HG03354 (cell line): ENCODE data around the gene TGM1.
"Not testable (repeated sequence)": the region's sequence is repeated elsewhere in the genome, so short reads cannot be mapped to it uniquely, and the experiment has no call there.

Experiments
- ATAC-seq: cut with Tn5 transposase; IDR thresholded peaks from one replicate; pipeline ENCODE4 v1.9.1; 2021; ENCODE audit warnings: mild to moderate bottlenecking; ENCODE audit not compliant: unreplicated experiment, poor library complexity, severe bottlenecking

Gene TGM1

GRCh38 chr14:24236689-24237462 lies 26.1 kb downstream of the TGM1 start:
- ATAC-seq = no peak

GRCh38 chr14:24235804-24236688 lies 26.9 kb downstream of the TGM1 start:
- ATAC-seq = no peak

GRCh38 chr14:24234095-24235005 lies 28.6 kb downstream of the TGM1 start:
- ATAC-seq = no peak

GRCh38 chr14:24233538-24233866 lies 29.5 kb downstream of the TGM1 start:
- ATAC-seq = no peak

- peak; percentile 60 for ATAC-seq
Measured at GRCh38 chr14:24232645-24233537, 30.1 kb downstream of the TGM1 start, which contains the start of gene GMPR2. GMPR2 (plus strand) TSS chr14:24232929; CDS start chr14:24233254, 325 bp downstream.

- peak; percentile 76 for ATAC-seq
Measured at GRCh38 chr14:24232121-24232644, 30.8 kb downstream of the TGM1 start, which contains the start of gene NEDD8. NEDD8 (minus strand) TSS chr14:24232367; CDS start chr14:24232267, 100 bp downstream.

GRCh38 chr14:24231263-24232120 lies 31.5 kb downstream of the TGM1 start:
- peak; percentile 21 for ATAC-seq

GRCh38 chr14:24228902-24229301 lies 34.1 kb downstream of the TGM1 start:
- ATAC-seq = no peak

GRCh38 chr14:24226473-24226872 lies 36.5 kb downstream of the TGM1 start:
- ATAC-seq = no peak

GRCh38 chr14:24224618-24225071 lies 38.3 kb downstream of the TGM1 start:
- no peak for ATAC-seq

- ATAC-seq = not testable (repeated sequence)
Measured at GRCh38 chr14:24222987-24223386, 40.0 kb downstream of the TGM1 start.

- no peak for ATAC-seq
Measured at GRCh38 chr14:24219521-24219920, 43.5 kb downstream of the TGM1 start.

- ATAC-seq = no peak
Measured at GRCh38 chr14:24219080-24219479, 43.9 kb downstream of the TGM1 start.

GRCh38 chr14:24216876-24217275 lies 46.1 kb downstream of the TGM1 start:
- not testable (repeated sequence) for ATAC-seq

- no peak for ATAC-seq
Measured at GRCh38 chr14:24216345-24216699, 46.7 kb downstream of the TGM1 start.

GRCh38 chr14:24215495-24216344 lies 47.3 kb downstream of the TGM1 start, which contains the start of gene MDP1:
MDP1 (minus strand) TSS chr14:24216066; CDS start chr14:24215955, 111 bp downstream.
- peak; percentile 70 for ATAC-seq
